Ascending aorta (tissue), 2 donors: ENCODE measurements around the gene STIMATE. TPM values are rescaled to one million over a fixed set of nuclear protein-coding genes. Genes with fewer than 3 reads are reported as not detected.

Source experiments
- DNase-seq, 2 donors: peaks; one replicate each; pipeline ENCODE4 v3.0.0-alpha.2; 2019; ENCODE audit warnings: low spot score in 2 of 2
- H3K27ac ChIP-seq, 2 donors: fragments of 200-600 bp; sonication (generic); one replicate each; pipeline ENCODE4 v1.5.1; 2016 to 2017; ENCODE audit warnings: mild to moderate bottlenecking in 1 of 2
- H3K27me3 ChIP-seq: fragments of 200-600 bp; sonication (generic); one replicate; pipeline ENCODE4 v1.5.1; 2017
- H3K36me3 ChIP-seq, 2 donors: fragments of 200-600 bp; sonication (generic); one replicate each; pipeline ENCODE4 v1.5.1; 2016
- H3K4me1 ChIP-seq, 2 donors: fragments of 200-600 bp; sonication (generic); one replicate each; pipeline ENCODE4 v1.5.1; 2016 to 2017; ENCODE audit warnings: mild to moderate bottlenecking in 1 of 2
- H3K4me3 ChIP-seq, 2 donors: fragments of 200-600 bp; sonication (generic); one replicate each; pipeline ENCODE4 v1.5.1; 2016 to 2017; ENCODE audit warnings: mild to moderate bottlenecking in 1 of 2
- H3K9me3 ChIP-seq, 2 donors: fragments of 200-600 bp; sonication (generic); one replicate each; pipeline ENCODE4 v1.5.1; 2016
- CTCF ChIP-seq, 3 experiments: fragments of 200-600 bp in 2 of 3; fragments of 450-650 bp in 1 of 3; sonication (generic) in 2 of 3; IDR thresholded peaks; one replicate each; pipeline ENCODE4 v1.5.1; 2016 to 2019; ENCODE audit warnings: antibody characterized with exemption in 3 of 3, mild to moderate bottlenecking in 1 of 3, moderate library complexity in 1 of 3
- intact Hi-C: fragments of 100-400 bp; cut with DNase I; formaldehyde crosslinking; loops from one replicate; pipeline ENCODE4 v1.15.1; 2023
- total RNA-seq: library from RNA; depleted of rRNA; stranded (reverse); fragments of >200 nt; gene quantifications from one replicate; pipeline ENCODE4 v1.1.0, GENCODE V29; 2016

Gene STIMATE
- total RNA-seq, 1 donor from 2014 or later: 18.9 TPM

GRCh38 chr3:52800079-52800478 is 97.3 kb downstream of the STIMATE start:
- DNase-seq: no peak
- no peaks in the 10 kb centered on the region for H3K36me3 ChIP-seq
- no peaks in the 10 kb centered on the region for H3K27me3 ChIP-seq
- H3K27ac ChIP-seq: no peak overlapping the region
- H3K9me3 ChIP-seq: no peaks in the 10 kb centered on the region
- H3K4me3 ChIP-seq: no peak overlapping the region
- H3K4me1 ChIP-seq: peaks cover 0 to 2% of the 10 kb centered on the region in 2 donors
- intact Hi-C loops: no loop called here
- TF ChIP-seq CTCF (IDR thresholded peaks at IDR 0.05): no peak

GRCh38 chr3:52798978-52799476 is 98.3 kb downstream of the STIMATE start:
- Histone ChIP-seq H3K4me3 (no peak overlapping the region), H3K27ac (no peak overlapping the region), H3K4me1 (peaks cover 0 to 2% of the 10 kb centered on the region in 2 donors), H3K36me3 (no peaks in the 10 kb centered on the region), H3K27me3 (no peaks in the 10 kb centered on the region), H3K9me3 (no peaks in the 10 kb centered on the region)
- intact Hi-C loops: no loop called here
- no peak for DNase-seq
- peak in 1 of 3 experiments; percentile 31 for TF ChIP-seq CTCF (IDR thresholded peaks at IDR 0.05)

- DNase-seq: no peak
- no peak for TF ChIP-seq CTCF (IDR thresholded peaks at IDR 0.05)
- peak overlapping the region in 1 of 2 donors; percentile 2 for H3K27ac ChIP-seq
- intact Hi-C loops: no loop called here
- H3K36me3 ChIP-seq: no peaks in the 10 kb centered on the region
- no peak overlapping the region for H3K4me3 ChIP-seq
- H3K4me1 ChIP-seq: peaks cover 0 to 2% of the 10 kb centered on the region in 2 donors
- no peaks in the 10 kb centered on the region for H3K27me3 ChIP-seq
- no peaks in the 10 kb centered on the region for H3K9me3 ChIP-seq
Observed at GRCh38 chr3:52798376-52798977, 98.9 kb downstream of the STIMATE start.

GRCh38 chr3:52796411-52796810 is 100.9 kb downstream of the STIMATE start:
- intact Hi-C loops: no loop called here
- H3K4me3 ChIP-seq: no peak overlapping the region
- TF ChIP-seq CTCF (IDR thresholded peaks at IDR 0.05): no peak
- H3K36me3 ChIP-seq: no peaks in the 10 kb centered on the region
- H3K27me3 ChIP-seq: no peaks in the 10 kb centered on the region
- H3K4me1 ChIP-seq: no peaks in the 10 kb centered on the region
- DNase-seq: no peak
- no peaks in the 10 kb centered on the region for H3K9me3 ChIP-seq
- no peak overlapping the region for H3K27ac ChIP-seq

- H3K36me3 ChIP-seq: no peaks in the 10 kb centered on the region
- H3K27ac ChIP-seq: no peak overlapping the region
- DNase-seq: no peak
- H3K4me3 ChIP-seq: no peak overlapping the region
- intact Hi-C loops: no loop called here
- no peak for TF ChIP-seq CTCF (IDR thresholded peaks at IDR 0.05)
- H3K4me1 ChIP-seq: no peaks in the 10 kb centered on the region
- H3K27me3 ChIP-seq: no peaks in the 10 kb centered on the region
- H3K9me3 ChIP-seq: no peaks in the 10 kb centered on the region
Observed at GRCh38 chr3:52795298-52795900, 101.9 kb downstream of the STIMATE start.
